GDM1 (cell line): ENCODE measurements around the gene DOK3.

Experiments used
- DNase-seq: peaks from one replicate; lab custom pipeline; 2025; lab: John Stamatoyannopoulos, UW

Gene DOK3

GRCh38 chr5:177511796-177512675 lies 2.4 kb upstream of the DOK3 start:
- DNase-seq: no peak

DNA sequence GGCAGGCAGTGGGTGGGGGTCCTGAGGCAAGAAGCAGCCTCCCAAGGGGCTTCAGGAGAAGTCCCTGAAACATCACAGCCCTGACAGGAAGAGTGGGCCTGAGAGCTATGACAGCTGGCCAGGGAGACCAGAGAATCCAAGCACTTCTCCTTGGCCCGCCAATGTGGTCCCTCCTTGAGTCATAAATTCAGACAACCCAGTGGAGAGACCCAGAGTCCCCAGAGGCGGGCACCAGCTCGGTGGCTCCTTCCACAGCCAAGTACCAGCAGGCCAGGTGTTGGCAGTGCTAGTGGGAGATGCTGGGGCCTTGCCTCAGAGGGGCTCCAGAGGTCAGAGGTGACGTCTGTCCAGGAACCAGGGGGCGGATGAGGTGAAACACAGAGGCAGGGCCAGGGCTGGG lies 1.6 kb upstream of the DOK3 start:
- no peak for DNase-seq

DNA sequence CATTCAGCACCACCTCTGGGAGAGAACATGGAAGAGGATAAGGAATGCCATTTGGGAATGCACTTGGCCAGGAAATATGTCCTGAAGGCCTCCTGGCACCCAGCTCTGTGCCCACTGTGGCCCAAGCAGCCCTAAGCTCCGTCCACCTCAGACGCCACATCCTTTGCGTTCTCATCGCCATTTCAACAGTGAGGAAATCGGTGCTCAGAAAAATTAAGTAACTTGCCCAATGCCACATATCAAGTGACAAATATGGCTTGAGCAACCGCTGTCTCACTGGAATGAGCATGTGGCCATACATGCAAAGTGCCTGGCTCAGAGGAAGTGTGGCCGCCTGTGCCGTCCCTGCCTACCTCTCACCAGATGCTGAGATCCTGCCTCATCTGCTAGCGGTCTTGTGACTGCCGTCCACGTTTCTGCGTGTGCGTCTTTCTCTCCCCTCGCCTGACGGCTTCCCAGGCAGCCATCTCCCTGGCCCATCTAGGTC lies 984 bp upstream of the DOK3 start:
- DNase-seq: no peak

DNA sequence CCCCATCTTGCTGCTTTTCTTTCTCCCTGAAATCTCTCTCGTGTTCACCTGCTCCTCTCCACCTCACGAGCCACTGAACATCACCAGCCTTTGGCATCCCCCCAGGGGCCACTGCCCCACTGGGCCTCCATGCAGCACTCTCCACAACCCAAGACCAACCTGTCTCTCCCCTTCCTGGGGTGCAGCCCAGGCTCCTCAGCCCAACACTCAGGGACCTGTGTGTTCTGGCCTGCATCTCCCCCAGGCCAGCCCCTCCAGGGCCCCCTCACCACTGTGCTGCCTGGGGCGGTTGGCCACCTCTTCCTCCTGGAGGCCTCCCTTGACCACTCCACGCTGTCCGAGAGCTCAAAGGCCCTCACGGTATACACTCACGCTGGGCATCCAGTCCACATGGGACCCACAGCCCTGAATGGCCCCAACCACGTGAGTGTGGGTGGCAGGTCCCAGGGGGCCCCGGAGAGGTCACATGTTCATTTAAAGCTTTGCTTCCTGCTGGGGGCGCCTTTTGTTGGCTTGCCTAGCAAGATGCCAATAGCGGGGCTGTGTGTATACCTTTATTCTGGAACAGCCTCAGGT lies 453 bp upstream of the DOK3 start:
- DNase-seq: no peak

GRCh38 chr5:177508837-177509236 lies 789 bp downstream of the DOK3 start:
- DNase-seq: peak; percentile 79

- no peak for DNase-seq
These were observed 1.4 kb downstream of the DOK3 start for GRCh38 chr5:177508221-177508611.

- no peak for DNase-seq
These were observed 1.9 kb downstream of the DOK3 start for GRCh38 chr5:177507596-177508220.

- DNase-seq: no peak
These were observed 2.5 kb downstream of the DOK3 start for GRCh38 chr5:177507165-177507564.

DNA sequence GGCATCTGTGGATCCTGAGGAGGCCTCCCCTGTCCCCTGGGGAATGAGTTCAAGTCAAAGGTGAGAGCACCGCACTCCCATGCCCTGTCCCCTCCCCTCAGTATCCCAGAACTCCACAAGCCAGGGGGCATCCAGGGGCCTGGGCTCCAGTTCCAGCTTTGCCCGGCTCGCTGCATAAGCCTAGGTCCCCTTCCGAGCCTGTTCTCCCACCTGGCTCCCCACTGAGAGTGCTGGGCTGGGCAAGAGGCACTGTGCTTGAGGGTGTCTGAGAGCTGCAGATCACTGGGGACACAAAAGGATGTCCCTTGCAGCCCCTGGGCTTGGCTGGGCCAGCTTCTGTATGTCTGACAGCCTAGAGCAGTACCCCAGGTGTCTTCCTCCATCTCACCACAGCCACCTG lies 4.6 kb downstream of the DOK3 start:
- no peak for DNase-seq

DNA sequence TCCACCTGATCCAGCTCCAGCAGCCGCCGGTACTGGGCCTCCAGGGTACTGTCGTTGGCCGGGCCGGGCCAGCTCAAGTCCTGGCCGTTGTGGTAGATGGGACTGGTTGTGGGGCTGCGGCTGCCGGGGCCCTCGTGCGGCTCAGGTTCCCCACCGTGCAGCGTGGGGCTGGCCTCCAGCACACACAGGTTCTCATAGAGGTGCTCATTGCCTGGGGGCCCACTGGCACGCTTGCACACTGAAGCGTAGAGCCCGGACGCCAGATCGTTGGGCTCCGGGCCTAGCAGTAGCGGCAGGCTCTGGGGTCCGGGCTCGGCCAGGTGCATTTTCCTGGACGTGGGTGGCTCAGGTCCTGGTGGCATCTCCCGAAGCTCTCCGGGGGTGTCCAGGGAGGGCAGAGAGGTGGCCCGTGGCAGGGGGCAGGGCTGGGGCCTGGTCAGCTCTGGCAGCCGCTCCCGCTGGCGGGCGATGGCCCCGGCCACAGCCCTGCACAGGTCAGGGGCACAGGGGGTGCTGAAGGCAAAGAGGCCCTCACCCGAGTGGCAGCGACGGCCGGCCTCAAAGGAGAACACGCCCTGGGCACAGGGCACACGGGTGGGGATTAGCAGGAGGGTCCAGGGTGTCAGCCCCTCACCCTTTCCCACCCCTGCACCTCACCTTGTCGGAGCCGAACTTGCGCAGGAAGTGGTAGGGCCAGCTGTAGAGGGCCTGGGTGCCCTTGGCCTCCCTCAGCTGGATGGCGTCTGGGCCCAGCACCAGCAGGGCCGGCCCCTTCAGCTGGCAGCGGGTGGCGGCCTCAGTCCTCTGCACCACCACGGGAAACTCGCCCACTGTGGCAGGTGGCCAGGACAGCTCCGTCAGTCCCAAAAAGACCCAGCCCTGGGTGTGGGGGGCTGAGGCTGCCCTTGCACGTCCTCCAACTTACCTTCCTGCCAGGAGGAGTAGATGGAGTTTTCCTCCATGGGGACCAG lies 5.3 kb downstream of the DOK3 start:
- no peak for DNase-seq

GRCh38 chr5:177503351-177504085 lies 6.1 kb downstream of the DOK3 start:
- no peak for DNase-seq

DNA sequence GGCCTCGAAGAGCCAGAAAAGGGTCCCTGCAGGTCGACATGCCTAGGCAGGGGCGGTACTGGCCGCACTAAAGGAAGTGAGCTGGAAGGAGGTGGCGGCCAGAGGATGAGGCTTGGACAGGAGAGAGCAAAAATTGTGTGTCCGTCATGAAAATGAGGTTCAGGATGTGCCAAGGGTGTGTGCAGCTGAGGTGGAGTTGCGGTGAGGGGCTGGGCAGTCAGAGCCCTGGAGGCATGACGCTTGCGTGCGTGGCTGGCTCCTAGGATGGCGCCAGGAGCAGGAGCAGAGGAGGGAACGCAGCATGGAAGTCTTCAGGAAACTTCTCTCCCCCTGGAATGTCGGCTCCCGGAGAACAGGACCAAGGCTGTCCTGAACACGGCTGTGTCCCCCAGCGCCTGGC lies 6.7 kb downstream of the DOK3 start:
- DNase-seq: no peak

- no peak for DNase-seq
These were observed 7.5 kb downstream of the DOK3 start for GRCh38 chr5:177501874-177502678.

- peak; percentile 62 for DNase-seq
These were observed 8.7 kb downstream of the DOK3 start for GRCh38 chr5:177500685-177501522.

GRCh38 chr5:177499842-177500241 lies 9.8 kb downstream of the DOK3 start:
- no peak for DNase-seq

GRCh38 chr5:177498013-177498787 lies 11.4 kb downstream of the DOK3 start:
- no peak for DNase-seq

GRCh38 chr5:177497292-177498012 lies 12.2 kb downstream of the DOK3 start, which contains the start of gene PDLIM7:
Gene PDLIM7, minus strand, starts transcription at chr5:177497604. Its CDS starts 1,092 bp downstream, at chr5:177496512.
- peak; percentile 96 for DNase-seq
